Measurements from ENCODE around the gene NEMP1. TPM values are rescaled to one million over a fixed set of nuclear protein-coding genes. Genes with fewer than 3 reads are reported as not detected.

NEMP1 gene
- total and polyA plus RNA-seq, 2 of the 13 experiments (the other 11 are each of a cell fraction or from before 2014, with no cell fraction given): 11.4 to 12.9 TPM

- TF ChIP-seq ZBTB49 (CRISPR knock-in tag; IDR thresholded peaks at IDR 0.05; ENCODE audit: borderline replicate concordance) (no peak), ERF (CRISPR knock-in tag; IDR thresholded peaks at IDR 0.05) (peak; percentile 17; the same call in 1 of the 2 replicates), HNRNPH1 (optimal IDR thresholded peaks at IDR 0.05; ENCODE audit: low read depth, low read length) (no peak), RBFOX2 (IDR thresholded peaks at IDR 0.05; ENCODE audit: low read depth, low read length) (peak; percentile 48; the same call in 1 of the 2 replicates), ZNF124 (CRISPR knock-in tag; IDR thresholded peaks at IDR 0.05) (no peak), KDM2A (CRISPR knock-in tag; IDR thresholded peaks at IDR 0.05; ENCODE audit: borderline replicate concordance, low read depth) (0 out of 2 replicates have a peak, but pooled peaks have one; percentile 5), SMARCC2 (IDR thresholded peaks at IDR 0.05) (no peak), RFX5 (IDR thresholded peaks at IDR 0.05; ENCODE audit: low read depth, low read length) (no peak), HNRNPK (IDR thresholded peaks at IDR 0.05; ENCODE audit: low read depth, low read length, poor library complexity, severe bottlenecking) (peak; percentile 29), HBP1 (CRISPR knock-in tag; IDR thresholded peaks at IDR 0.05; ENCODE audit: low read depth) (no peak), ZBTB40 (IDR thresholded peaks at IDR 0.05) (no peak), ZBTB40 (CRISPR knock-in tag; IDR thresholded peaks at IDR 0.05) (no peak)
Observed at GRCh38 chr12:57087010-57087690, 8.6 kb upstream of the NEMP1 start (continued).

Data from HepG2 (cell line).